ENCODE data around the gene YLPM1.

Gene YLPM1

DNA sequence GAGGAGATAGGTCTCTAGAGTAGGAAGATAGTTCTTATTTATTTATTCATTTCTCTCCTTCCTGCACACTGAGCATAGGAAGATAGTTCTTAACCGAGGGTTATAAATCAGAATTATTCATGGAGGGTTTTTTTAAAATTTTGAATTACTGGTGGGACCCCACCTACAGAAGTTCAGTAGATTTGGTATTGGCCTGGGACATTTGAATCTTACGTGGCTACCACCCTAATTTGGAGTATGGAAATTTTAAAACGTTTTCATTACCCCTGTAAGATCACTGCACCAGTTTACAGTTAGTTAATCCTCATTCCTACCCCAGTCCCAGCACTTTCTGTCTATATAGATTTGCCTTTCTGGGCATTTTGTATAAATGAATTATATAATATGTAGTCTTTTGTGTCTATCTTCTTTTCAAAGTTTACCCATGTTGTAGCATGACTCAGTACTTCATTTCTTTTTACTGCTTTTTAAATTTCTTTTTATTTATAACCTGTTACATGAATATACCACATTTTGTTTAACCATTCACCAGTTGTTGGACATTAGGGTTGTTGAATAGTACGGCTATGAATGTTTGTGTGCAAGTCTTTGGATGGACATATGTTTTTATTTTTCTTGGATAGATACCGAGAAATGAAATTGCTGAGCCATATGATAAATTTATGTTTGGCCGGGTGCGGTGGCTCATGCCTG lies 44.9 kb downstream of the YLPM1 start:
- Histone ChIP-seq H3K9ac (ENCODE audit: low read length in 5 of 5) (peak overlapping the region in 1 of 5 donors; percentile 41), H3K27ac (ENCODE audit: low read depth, low read length) (no peak overlapping the region), H3K4me3 (ENCODE audit: low read depth in 1 of 5, low read length in 5 of 5) (no peak overlapping the region), H3K36me3 (ENCODE audit: control insufficient read depth in 5 of 5, insufficient read depth in 5 of 5, low read length in 5 of 5) (peaks cover 32 to 50% (median 43%) of the 10 kb centered on the region in 5 donors), H3K4me1 (ENCODE audit: control insufficient read depth in 5 of 5, insufficient read depth in 5 of 5, low read length in 5 of 5) (no peaks in the 10 kb centered on the region), H3K9me3 (ENCODE audit: control insufficient read depth in 5 of 5, low read length in 5 of 5) (no peaks in the 10 kb centered on the region), H3K27me3 (ENCODE audit: control insufficient read depth in 5 of 5, insufficient read depth in 4 of 5, low read length in 5 of 5) (no peaks in the 10 kb centered on the region)

DNA sequence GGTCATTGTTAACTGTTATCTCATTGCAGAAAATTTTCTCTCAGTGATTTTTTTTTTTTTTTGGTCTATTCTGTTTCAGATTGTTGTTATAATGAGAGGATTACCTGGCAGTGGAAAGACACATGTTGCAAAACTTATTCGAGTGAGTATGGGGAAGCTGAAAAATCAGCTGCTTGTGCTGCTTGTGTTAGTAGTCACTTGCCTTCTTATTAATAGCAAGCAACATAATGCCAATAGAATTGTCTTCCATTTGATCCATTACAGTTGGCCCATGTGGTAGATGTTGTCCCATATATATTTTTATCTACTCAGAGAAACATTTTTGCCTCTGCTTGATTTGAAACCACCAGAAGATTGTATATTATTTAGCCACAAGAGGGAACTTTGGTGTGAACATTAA lies 53.0 kb downstream of the YLPM1 start:
- H3K27ac ChIP-seq (ENCODE audit: low read depth, low read length): no peak overlapping the region
- no peak overlapping the region for H3K4me3 ChIP-seq (ENCODE audit: low read depth in 1 of 5, low read length in 5 of 5)
- H3K4me1 ChIP-seq (ENCODE audit: control insufficient read depth in 5 of 5, insufficient read depth in 5 of 5, low read length in 5 of 5): no peaks in the 10 kb centered on the region
- no peak overlapping the region for H3K9ac ChIP-seq (ENCODE audit: low read length in 5 of 5)
- H3K9me3 ChIP-seq (ENCODE audit: control insufficient read depth in 5 of 5, low read length in 5 of 5): no peaks in the 10 kb centered on the region
- no peaks in the 10 kb centered on the region for H3K27me3 ChIP-seq (ENCODE audit: control insufficient read depth in 5 of 5, insufficient read depth in 4 of 5, low read length in 5 of 5)
- H3K36me3 ChIP-seq (ENCODE audit: control insufficient read depth in 5 of 5, insufficient read depth in 5 of 5, low read length in 5 of 5): peaks cover 52 to 76% (median 62%) of the 10 kb centered on the region in 5 donors

DNA sequence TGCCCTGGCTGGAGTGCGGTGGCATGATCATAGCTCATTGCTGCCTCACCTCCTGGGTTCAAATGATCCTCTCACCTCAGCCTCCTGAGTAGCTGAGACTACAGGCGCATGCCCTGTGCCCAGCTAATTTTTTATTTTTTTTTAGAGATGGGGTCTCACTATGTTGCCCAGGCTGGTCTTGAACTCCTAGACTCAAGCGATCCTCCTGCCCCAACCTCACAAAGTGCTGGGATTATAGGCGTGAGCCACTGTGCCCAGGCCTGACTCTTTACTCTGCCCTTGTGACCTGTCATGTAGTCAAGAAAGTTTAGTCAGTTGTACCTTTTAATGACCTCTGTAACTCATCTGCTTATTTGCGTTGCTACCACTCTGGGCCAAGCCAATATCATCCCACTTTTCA lies 57.2 kb downstream of the YLPM1 start:
- Histone ChIP-seq H3K4me3 (ENCODE audit: low read depth in 1 of 5, low read length in 5 of 5) (no peak overlapping the region), H3K27ac (ENCODE audit: low read depth, low read length) (no peak overlapping the region), H3K36me3 (ENCODE audit: control insufficient read depth in 5 of 5, insufficient read depth in 5 of 5, low read length in 5 of 5) (peaks cover 43 to 62% (median 50%) of the 10 kb centered on the region in 5 donors), H3K9me3 (ENCODE audit: control insufficient read depth in 5 of 5, low read length in 5 of 5) (no peaks in the 10 kb centered on the region), H3K4me1 (ENCODE audit: control insufficient read depth in 5 of 5, insufficient read depth in 5 of 5, low read length in 5 of 5) (peaks cover 0 to 5% (median 0%) of the 10 kb centered on the region in 5 donors), H3K27me3 (ENCODE audit: control insufficient read depth in 5 of 5, insufficient read depth in 4 of 5, low read length in 5 of 5) (no peaks in the 10 kb centered on the region), H3K9ac (ENCODE audit: low read length in 5 of 5) (no peak overlapping the region)

DNA sequence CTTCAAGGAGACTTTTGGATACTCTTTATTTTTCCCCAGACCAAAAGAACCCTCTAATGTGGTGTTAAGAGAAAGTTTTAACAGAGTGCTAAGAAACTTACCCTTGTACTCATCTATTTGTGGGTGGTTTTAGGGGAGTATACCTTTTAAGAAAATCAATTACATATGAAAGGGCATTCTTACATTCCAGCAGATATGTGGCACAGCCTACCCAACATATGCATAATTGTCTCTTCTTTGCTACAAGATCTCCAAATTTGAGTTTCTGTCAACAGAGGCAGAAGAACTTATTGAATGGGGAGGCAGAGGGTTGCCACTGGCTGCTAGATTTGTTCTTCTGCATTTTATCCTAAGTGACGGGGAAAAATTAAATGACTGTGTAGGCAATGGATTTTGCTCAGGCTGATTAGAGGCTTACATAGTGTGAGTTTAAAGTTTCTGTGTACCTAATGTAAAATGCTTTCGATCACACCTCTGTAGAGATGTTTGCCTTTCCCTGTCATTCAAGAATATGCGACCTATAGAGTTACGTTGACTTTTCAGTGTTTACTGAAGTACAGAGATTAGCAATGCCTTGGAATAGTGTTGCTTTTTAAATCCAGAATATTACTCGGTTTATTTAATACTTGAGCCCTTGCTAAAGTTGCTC lies 58.3 kb downstream of the YLPM1 start:
- H3K27ac ChIP-seq (ENCODE audit: low read depth, low read length): no peak overlapping the region
- no peaks in the 10 kb centered on the region for H3K27me3 ChIP-seq (ENCODE audit: control insufficient read depth in 5 of 5, insufficient read depth in 4 of 5, low read length in 5 of 5)
- H3K9me3 ChIP-seq (ENCODE audit: control insufficient read depth in 5 of 5, low read length in 5 of 5): no peaks in the 10 kb centered on the region
- no peak overlapping the region for H3K9ac ChIP-seq (ENCODE audit: low read length in 5 of 5)
- H3K4me1 ChIP-seq (ENCODE audit: control insufficient read depth in 5 of 5, insufficient read depth in 5 of 5, low read length in 5 of 5): peaks cover 0 to 5% (median 0%) of the 10 kb centered on the region in 5 donors
- peaks cover 39 to 59% (median 44%) of the 10 kb centered on the region in 5 donors for H3K36me3 ChIP-seq (ENCODE audit: control insufficient read depth in 5 of 5, insufficient read depth in 5 of 5, low read length in 5 of 5)
- H3K4me3 ChIP-seq (ENCODE audit: low read depth in 1 of 5, low read length in 5 of 5): no peak overlapping the region

DNA sequence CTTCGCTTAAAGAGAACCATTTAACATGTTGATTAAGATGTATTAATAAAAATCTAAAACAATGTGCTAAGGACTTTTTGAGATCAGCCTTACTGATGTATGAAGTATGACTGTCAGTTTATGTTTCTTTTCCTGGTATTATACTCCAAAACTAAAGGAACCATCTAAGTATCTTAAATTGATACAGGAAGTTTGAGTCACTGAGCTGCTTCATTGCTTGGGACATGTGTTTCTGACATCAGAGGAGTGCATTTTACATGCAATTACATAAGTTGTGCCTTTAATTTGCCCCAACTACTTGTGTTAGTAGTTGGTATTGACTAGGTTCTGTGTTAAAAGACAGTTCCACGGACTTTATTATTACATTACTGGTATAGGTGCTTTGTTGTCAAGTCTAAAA lies 61.9 kb downstream of the YLPM1 start:
- no peaks in the 10 kb centered on the region for H3K9me3 ChIP-seq (ENCODE audit: control insufficient read depth in 5 of 5, low read length in 5 of 5)
- peaks cover 0 to 5% (median 0%) of the 10 kb centered on the region in 5 donors for H3K4me1 ChIP-seq (ENCODE audit: control insufficient read depth in 5 of 5, insufficient read depth in 5 of 5, low read length in 5 of 5)
- no peak overlapping the region for H3K27ac ChIP-seq (ENCODE audit: low read depth, low read length)
- no peaks in the 10 kb centered on the region for H3K27me3 ChIP-seq (ENCODE audit: control insufficient read depth in 5 of 5, insufficient read depth in 4 of 5, low read length in 5 of 5)
- H3K36me3 ChIP-seq (ENCODE audit: control insufficient read depth in 5 of 5, insufficient read depth in 5 of 5, low read length in 5 of 5): peaks cover 20 to 41% (median 32%) of the 10 kb centered on the region in 5 donors
- no peak overlapping the region for H3K9ac ChIP-seq (ENCODE audit: low read length in 5 of 5)
- H3K4me3 ChIP-seq (ENCODE audit: low read depth in 1 of 5, low read length in 5 of 5): no peak overlapping the region

DNA sequence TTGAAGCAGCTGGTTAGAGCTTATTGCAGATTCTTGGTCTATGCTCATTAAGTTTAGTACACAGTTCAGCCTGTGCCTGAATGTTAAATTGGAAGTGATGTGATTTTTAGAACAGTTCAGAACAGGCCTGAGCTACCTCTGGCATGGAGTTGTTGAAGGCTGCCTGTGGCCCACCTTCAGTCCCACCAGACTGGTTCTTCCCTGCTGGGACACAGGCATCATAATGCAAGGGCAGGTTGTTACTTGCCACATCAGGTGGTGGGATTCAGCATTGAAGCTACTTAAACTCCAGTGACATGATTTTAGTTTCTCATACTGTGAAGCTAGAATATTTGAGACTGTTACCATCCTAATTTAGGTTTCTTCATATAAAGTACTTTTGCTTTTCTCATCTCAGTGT lies 63.5 kb downstream of the YLPM1 start:
- Histone ChIP-seq H3K4me3 (ENCODE audit: low read depth in 1 of 5, low read length in 5 of 5) (no peak overlapping the region), H3K27me3 (ENCODE audit: control insufficient read depth in 5 of 5, insufficient read depth in 4 of 5, low read length in 5 of 5) (no peaks in the 10 kb centered on the region), H3K9ac (ENCODE audit: low read length in 5 of 5) (no peak overlapping the region), H3K9me3 (ENCODE audit: control insufficient read depth in 5 of 5, low read length in 5 of 5) (no peaks in the 10 kb centered on the region), H3K4me1 (ENCODE audit: control insufficient read depth in 5 of 5, insufficient read depth in 5 of 5, low read length in 5 of 5) (peaks cover 0 to 5% (median 0%) of the 10 kb centered on the region in 5 donors), H3K36me3 (ENCODE audit: control insufficient read depth in 5 of 5, insufficient read depth in 5 of 5, low read length in 5 of 5) (peaks cover 26 to 41% (median 31%) of the 10 kb centered on the region in 5 donors), H3K27ac (ENCODE audit: low read depth, low read length) (no peak overlapping the region)

DNA sequence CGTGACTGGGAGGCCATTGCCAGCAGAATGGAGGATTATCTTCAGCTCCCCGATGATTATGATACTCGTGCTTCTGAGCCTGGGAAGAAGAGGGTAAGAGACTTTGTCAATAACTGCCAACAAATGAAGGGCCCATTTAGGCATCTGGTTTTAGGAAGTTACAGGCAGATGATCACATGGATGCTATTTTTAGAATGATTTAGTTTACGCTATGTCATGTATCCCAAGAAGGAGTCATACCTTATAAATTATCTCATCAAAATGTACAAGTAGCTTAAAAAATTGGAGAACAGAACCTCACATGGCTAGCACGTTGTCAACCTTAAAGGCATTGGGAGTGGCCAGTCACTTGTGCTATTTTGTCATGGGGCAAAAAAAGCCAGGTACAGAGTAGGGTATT lies 66.1 kb downstream of the YLPM1 start:
- Histone ChIP-seq H3K4me3 (ENCODE audit: low read depth in 1 of 5, low read length in 5 of 5) (no peak overlapping the region), H3K9me3 (ENCODE audit: control insufficient read depth in 5 of 5, low read length in 5 of 5) (no peaks in the 10 kb centered on the region), H3K36me3 (ENCODE audit: control insufficient read depth in 5 of 5, insufficient read depth in 5 of 5, low read length in 5 of 5) (peaks cover 20 to 28% (median 26%) of the 10 kb centered on the region in 5 donors), H3K4me1 (ENCODE audit: control insufficient read depth in 5 of 5, insufficient read depth in 5 of 5, low read length in 5 of 5) (no peaks in the 10 kb centered on the region), H3K27me3 (ENCODE audit: control insufficient read depth in 5 of 5, insufficient read depth in 4 of 5, low read length in 5 of 5) (no peaks in the 10 kb centered on the region), H3K27ac (ENCODE audit: low read depth, low read length) (no peak overlapping the region), H3K9ac (ENCODE audit: low read length in 5 of 5) (no peak overlapping the region)

DNA sequence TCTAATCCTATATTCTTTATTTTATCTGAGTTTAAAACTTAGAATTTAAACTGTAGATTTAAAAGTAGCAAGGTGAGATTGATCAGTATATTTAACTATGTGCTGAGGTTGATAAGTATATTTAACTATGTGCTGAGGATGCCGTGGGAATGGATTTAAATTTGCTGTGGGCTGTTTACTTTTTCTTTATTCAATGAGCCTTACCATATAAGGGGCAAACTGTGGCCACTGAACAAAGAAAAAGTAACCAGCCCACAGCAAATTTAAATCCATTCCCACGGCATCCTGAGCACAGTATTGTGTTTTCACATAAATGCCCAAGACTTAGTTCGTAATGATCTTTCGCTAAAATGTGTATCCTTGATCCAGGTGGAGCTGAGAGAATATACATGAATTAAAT lies 69.7 kb downstream of the YLPM1 start:
- Histone ChIP-seq H3K9ac (ENCODE audit: low read length in 5 of 5) (no peak overlapping the region), H3K27me3 (ENCODE audit: control insufficient read depth in 5 of 5, insufficient read depth in 4 of 5, low read length in 5 of 5) (no peaks in the 10 kb centered on the region), H3K36me3 (ENCODE audit: control insufficient read depth in 5 of 5, insufficient read depth in 5 of 5, low read length in 5 of 5) (peaks cover 15 to 37% (median 29%) of the 10 kb centered on the region in 5 donors), H3K4me1 (ENCODE audit: control insufficient read depth in 5 of 5, insufficient read depth in 5 of 5, low read length in 5 of 5) (peaks cover 0 to 13% (median 5%) of the 10 kb centered on the region in 5 donors), H3K27ac (ENCODE audit: low read depth, low read length) (no peak overlapping the region), H3K9me3 (ENCODE audit: control insufficient read depth in 5 of 5, low read length in 5 of 5) (no peaks in the 10 kb centered on the region), H3K4me3 (ENCODE audit: low read depth in 1 of 5, low read length in 5 of 5) (no peak overlapping the region)

DNA sequence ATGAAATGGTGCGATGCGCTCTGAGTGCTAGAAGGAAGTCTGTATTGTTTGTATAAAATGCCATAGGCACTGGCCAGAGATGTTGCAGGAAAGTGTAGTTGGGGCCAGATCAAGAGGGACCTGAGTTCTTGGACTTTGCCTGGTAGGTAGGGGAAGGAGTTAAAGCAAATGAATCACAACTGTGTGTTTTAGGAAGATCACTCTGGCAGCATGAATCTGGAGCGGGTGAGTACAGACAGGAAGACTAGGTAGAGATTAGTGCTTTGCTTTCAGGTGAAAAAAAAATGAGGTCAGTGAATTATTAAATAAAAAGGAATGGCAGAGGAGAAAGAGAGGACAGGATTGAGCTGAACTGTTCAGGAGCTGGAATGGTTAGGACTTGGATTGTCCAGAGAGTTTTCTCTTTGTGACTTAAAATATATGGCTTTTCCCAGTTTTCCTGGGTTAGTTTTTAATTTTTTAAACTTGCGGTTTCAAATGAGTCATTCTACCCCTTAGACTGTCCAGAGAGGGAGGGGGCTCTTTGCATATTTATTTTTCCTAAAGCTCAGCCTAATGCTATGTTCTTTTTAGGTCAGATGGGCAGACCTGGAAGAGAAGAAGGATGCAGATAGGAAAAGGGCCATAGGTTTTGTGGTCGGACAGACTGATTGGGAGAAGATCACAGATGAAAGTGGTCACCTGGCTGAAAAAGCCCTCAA lies 71.7 kb downstream of the YLPM1 start:
- Histone ChIP-seq H3K36me3 (ENCODE audit: control insufficient read depth in 5 of 5, insufficient read depth in 5 of 5, low read length in 5 of 5) (peaks cover 7 to 27% (median 22%) of the 10 kb centered on the region in 5 donors), H3K27me3 (ENCODE audit: control insufficient read depth in 5 of 5, insufficient read depth in 4 of 5, low read length in 5 of 5) (no peaks in the 10 kb centered on the region)

More for the DNA sequence above, 71.7 kb downstream of the YLPM1 start:
- H3K27ac ChIP-seq (ENCODE audit: low read depth, low read length): no peak overlapping the region
- H3K4me1 ChIP-seq (ENCODE audit: control insufficient read depth in 5 of 5, insufficient read depth in 5 of 5, low read length in 5 of 5): peaks cover 0 to 23% (median 5%) of the 10 kb centered on the region in 5 donors
- no peak overlapping the region for H3K9ac ChIP-seq (ENCODE audit: low read length in 5 of 5)
- H3K9me3 ChIP-seq (ENCODE audit: control insufficient read depth in 5 of 5, low read length in 5 of 5): no peaks in the 10 kb centered on the region
- no peak overlapping the region for H3K4me3 ChIP-seq (ENCODE audit: low read depth in 1 of 5, low read length in 5 of 5)
